ENCODE results near the gene ENOX1.
"Not testable (repeated sequence)": the region's sequence is repeated elsewhere in the genome, so short reads cannot be mapped to it uniquely, and the experiment has no call there.

Gene ENOX1

GRCh38 chr13:43415903-43416391 is 370.8 kb downstream of the ENOX1 start:
- not testable (repeated sequence) for DNase-seq

- no peak for DNase-seq
Measured at GRCh38 chr13:43414111-43414510, 372.7 kb downstream of the ENOX1 start.

- no peak for DNase-seq
Measured at GRCh38 chr13:43411741-43412140, 375.0 kb downstream of the ENOX1 start.

- DNase-seq = no peak
Measured at GRCh38 chr13:43411211-43411610, 375.6 kb downstream of the ENOX1 start.

- no peak for DNase-seq
Measured at GRCh38 chr13:43408274-43408673, 378.5 kb downstream of the ENOX1 start.

- DNase-seq = no peak
Measured at GRCh38 chr13:43407023-43407581, 379.7 kb downstream of the ENOX1 start.

GRCh38 chr13:43405457-43405856 is 381.3 kb downstream of the ENOX1 start:
- DNase-seq = no peak

GRCh38 chr13:43402380-43402779 is 384.4 kb downstream of the ENOX1 start:
- DNase-seq = no peak

GRCh38 chr13:43401361-43401760 is 385.4 kb downstream of the ENOX1 start:
- DNase-seq = no peak

GRCh38 chr13:43397111-43397510 is 389.7 kb downstream of the ENOX1 start:
- DNase-seq = no peak

- no peak for DNase-seq
Measured at GRCh38 chr13:43391036-43391435, 395.7 kb downstream of the ENOX1 start.

- DNase-seq = no peak
Measured at GRCh38 chr13:43390619-43391018, 396.2 kb downstream of the ENOX1 start.

GRCh38 chr13:43389983-43390382 is 396.8 kb downstream of the ENOX1 start:
- no peak for DNase-seq

- no peak for DNase-seq
Measured at GRCh38 chr13:43389573-43389972, 397.2 kb downstream of the ENOX1 start.

- no peak for DNase-seq
Measured at GRCh38 chr13:43388282-43389034, 398.3 kb downstream of the ENOX1 start.

- DNase-seq = no peak
Measured at GRCh38 chr13:43387880-43388279, 398.9 kb downstream of the ENOX1 start.

GRCh38 chr13:43383498-43384165 is 403.1 kb downstream of the ENOX1 start:
- DNase-seq = no peak

GRCh38 chr13:43379738-43380137 is 407.0 kb downstream of the ENOX1 start:
- no peak for DNase-seq

- no peak for DNase-seq
Measured at GRCh38 chr13:43377973-43378372, 408.8 kb downstream of the ENOX1 start.

GRCh38 chr13:43377149-43377548 is 409.6 kb downstream of the ENOX1 start:
- DNase-seq = no peak

- DNase-seq = no peak
Measured at GRCh38 chr13:43376596-43376995, 410.2 kb downstream of the ENOX1 start.

GRCh38 chr13:43375797-43376465 is 410.8 kb downstream of the ENOX1 start:
- DNase-seq = no peak

GRCh38 chr13:43374621-43375020 is 412.2 kb downstream of the ENOX1 start:
- DNase-seq = no peak

GRCh38 chr13:43373400-43373799 is 413.4 kb downstream of the ENOX1 start:
- no peak for DNase-seq

All from islet precursor cell (in vitro differentiated cells).